GM19238 (cell line): ENCODE results near the gene DHX57.
"Not testable (repeated sequence)": the region's sequence is repeated elsewhere in the genome, so short reads cannot be mapped to it uniquely, and the experiment has no call there.

Source experiments
- DNase-seq: peaks from one replicate; pipeline ENCODE4 v3.0.0; 2011; ENCODE audit warnings: low spot score; ENCODE audit not compliant: insufficient read length

The DHX57 gene

GRCh38 chr2:38806015-38806732 lies 69.6 kb downstream of the DHX57 start:
- no peak for DNase-seq

GRCh38 chr2:38797953-38798352 lies 77.8 kb downstream of the DHX57 start:
- no peak for DNase-seq

- DNase-seq, result no peak
These were observed 78.5 kb downstream of the DHX57 start for GRCh38 chr2:38797250-38797676.

GRCh38 chr2:38795016-38795415 lies 80.7 kb downstream of the DHX57 start:
- not testable (repeated sequence) for DNase-seq

- no peak for DNase-seq
These were observed 81.3 kb downstream of the DHX57 start for GRCh38 chr2:38794235-38794946.

GRCh38 chr2:38793511-38793910 lies 82.2 kb downstream of the DHX57 start:
- no peak for DNase-seq

- DNase-seq, result no peak
These were observed 83.0 kb downstream of the DHX57 start for GRCh38 chr2:38792751-38793150.

GRCh38 chr2:38792321-38792720 lies 83.4 kb downstream of the DHX57 start:
- not testable (repeated sequence) for DNase-seq

GRCh38 chr2:38791744-38792143 lies 84.0 kb downstream of the DHX57 start:
- DNase-seq, result no peak

GRCh38 chr2:38789691-38790090 lies 86.0 kb downstream of the DHX57 start:
- no peak for DNase-seq

GRCh38 chr2:38788306-38788705 lies 87.4 kb downstream of the DHX57 start:
- no peak for DNase-seq

- DNase-seq, result no peak
These were observed 92.1 kb downstream of the DHX57 start for GRCh38 chr2:38783586-38783985.

- DNase-seq, result no peak
These were observed 97.0 kb downstream of the DHX57 start for GRCh38 chr2:38778687-38779082.

GRCh38 chr2:38776531-38776930 lies 99.2 kb downstream of the DHX57 start:
- no peak for DNase-seq

- no peak for DNase-seq
These were observed 99.9 kb downstream of the DHX57 start for GRCh38 chr2:38775921-38776225.

GRCh38 chr2:38775097-38775920 lies 100.4 kb downstream of the DHX57 start:
- DNase-seq, result no peak

GRCh38 chr2:38771632-38772031 lies 104.1 kb downstream of the DHX57 start:
- DNase-seq, result no peak

- DNase-seq, result no peak
These were observed 110.2 kb downstream of the DHX57 start for GRCh38 chr2:38765551-38765950.

GRCh38 chr2:38765149-38765548 lies 110.6 kb downstream of the DHX57 start:
- no peak for DNase-seq

GRCh38 chr2:38763728-38764127 lies 112.0 kb downstream of the DHX57 start:
- DNase-seq, result no peak

- DNase-seq, result no peak
These were observed 112.5 kb downstream of the DHX57 start for GRCh38 chr2:38763228-38763627.

- DNase-seq, result not testable (repeated sequence)
These were observed 119.8 kb downstream of the DHX57 start for GRCh38 chr2:38755891-38756290.
